Fibroblast of lung (primary cell): ENCODE results near the gene PEX16. TPM values are rescaled to one million over a fixed set of nuclear protein-coding genes. Genes with fewer than 3 reads are reported as not detected.

Experiments
- DNase-seq, 2 donors: peaks; one replicate each; pipeline versions ENCODE4 v3.0.0 to v3.0.0-alpha.2; 2010; ENCODE audit warnings: low read depth in 2 of 2
- H2AFZ ChIP-seq: 2 replicates; pipeline ENCODE4 v1.5.1; 2012; ENCODE audit warnings: low read length, control low read depth, inconsistent platforms
- H3K27ac ChIP-seq: 2 replicates; pipeline ENCODE4 v1.5.1; 2011; ENCODE audit warnings: low read length, control low read depth; ENCODE audit not compliant: insufficient read depth
- H3K27me3 ChIP-seq: 2 replicates; pipeline ENCODE4 v1.5.1; 2011; ENCODE audit warnings: mild to moderate bottlenecking, low read length; ENCODE audit not compliant: control insufficient read depth, insufficient read depth
- H3K36me3 ChIP-seq: 2 replicates; pipeline ENCODE4 v1.5.1; 2011; ENCODE audit warnings: low read length; ENCODE audit not compliant: control insufficient read depth, insufficient read depth
- H3K4me1 ChIP-seq: 2 replicates; pipeline ENCODE4 v1.5.1; 2011; ENCODE audit warnings: low read length; ENCODE audit not compliant: control insufficient read depth, insufficient read depth; ENCODE audit errors: extremely low read depth
- H3K4me2 ChIP-seq: 2 replicates; pipeline ENCODE4 v1.5.1; 2011; ENCODE audit warnings: low read length, control low read depth; ENCODE audit not compliant: insufficient read depth; ENCODE audit errors: extremely low read depth
- H3K4me3 ChIP-seq, 4 experiments: fragments of 200-600 bp in 1 of 4; sonication (generic) in 1 of 4; replicated peaks in 1 of 4; 2 replicates each; pipeline ENCODE4 v1.5.1; 2011 to 2016; ENCODE audit warnings: low read length in 4 of 4, low read depth in 3 of 4, mild to moderate bottlenecking in 3 of 4, control low read depth in 2 of 4, inconsistent platforms in 1 of 4, mixed read lengths in 1 of 4; ENCODE audit not compliant: insufficient read depth in 1 of 4; ENCODE audit errors: control extremely low read depth in 1 of 4
- H3K79me2 ChIP-seq: 2 replicates; pipeline ENCODE4 v1.5.1; 2012; ENCODE audit warnings: mild to moderate bottlenecking, low read length, inconsistent platforms; ENCODE audit not compliant: control insufficient read depth, insufficient read depth
- H3K9ac ChIP-seq: 2 replicates; pipeline ENCODE4 v1.5.1; 2011; ENCODE audit warnings: mild to moderate bottlenecking, low read length, control low read depth; ENCODE audit not compliant: insufficient read depth
- H3K9me3 ChIP-seq: 2 replicates; pipeline ENCODE4 v1.5.1; 2012; ENCODE audit warnings: low read depth, low read length; ENCODE audit not compliant: control insufficient read depth, insufficient read depth
- H4K20me1 ChIP-seq: 2 replicates; pipeline ENCODE4 v1.5.1; 2011; ENCODE audit warnings: low read length; ENCODE audit not compliant: control insufficient read depth, insufficient read depth; ENCODE audit errors: extremely low read depth
- EZH2 ChIP-seq: IDR thresholded peaks from 2 replicates; pipeline ENCODE4 v1.5.1; 2012; ENCODE audit warnings: low read length, control low read depth, mild to moderate bottlenecking; ENCODE audit errors: missing control alignments
- polyA plus RNA-seq, 2 donors: library from polyadenylated mRNA; depleted of rRNA in 1 of 2; stranded (reverse) in 1 of 2; unstranded in 1 of 2; fragments of >200 nt; gene quantifications; 2 replicates each; pipeline ENCODE4 v1.2.1, GENCODE V29; 2011 to 2012; ENCODE audit warnings: missing spikeins in 1 of 2
- total RNA-seq: library from RNA; depleted of rRNA; stranded (reverse); fragments of >200 nt; gene quantifications from 2 replicates; pipeline ENCODE4 v1.2.1, GENCODE V29; 2014
- TF ChIP-seq, protein P1 (sequence below), 2 donors: IDR thresholded peaks in 1 of 2; conservative IDR thresholded peaks in 1 of 2; 1 replicate in 1 of 2; 2 replicates in 1 of 2; pipeline ENCODE4 v1.5.1; 2011 to 2012; ENCODE audit warnings: low read length in 2 of 2, control low read depth in 1 of 2, inconsistent platforms in 1 of 2, low read depth in 1 of 2, mild to moderate bottlenecking in 1 of 2

The PEX16 gene
- total and polyA plus RNA-seq, 2 donors (not counting 1 experiment from before 2014, with no cell fraction given), result 11.0 to 44.4 TPM

DNA sequence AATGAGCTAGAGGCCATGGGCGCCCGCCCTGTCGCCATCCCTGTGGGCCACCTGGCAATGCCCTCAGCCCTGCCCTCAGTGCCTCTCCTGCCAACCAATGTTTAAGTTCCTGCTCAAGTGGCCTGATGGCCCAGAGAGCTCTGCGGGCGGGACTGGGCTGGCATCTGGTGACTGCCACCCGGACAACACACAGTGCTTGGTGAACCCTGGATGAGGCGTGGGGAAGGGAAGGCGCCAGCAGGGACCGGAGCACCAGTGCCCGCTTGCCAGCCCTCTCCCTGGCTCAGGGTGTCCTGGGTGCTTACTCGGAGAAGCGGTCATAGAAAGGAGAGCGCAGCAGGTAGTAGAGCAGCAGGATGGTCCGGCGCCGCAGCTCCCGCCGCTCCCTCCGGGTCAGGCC lies 4.2 kb downstream of the PEX16 start:
- no peak for DNase-seq
- Histone ChIP-seq H3K4me1 (peaks cover 2% of the 10 kb centered on the region), H3K27me3 (no peaks in the 10 kb centered on the region), H3K27ac (no peak overlapping the region), H3K36me3 (peaks cover 25% of the 10 kb centered on the region), H4K20me1 (no peaks in the 10 kb centered on the region), H3K79me2 (peaks cover 18% of the 10 kb centered on the region), H3K4me3 (no peak overlapping the region), H2AFZ (no peak overlapping the region), H3K9ac (no peak overlapping the region), H3K9me3 (no peaks in the 10 kb centered on the region), H3K4me2 (no peak overlapping the region)
- TF ChIP-seq, protein P1, sequence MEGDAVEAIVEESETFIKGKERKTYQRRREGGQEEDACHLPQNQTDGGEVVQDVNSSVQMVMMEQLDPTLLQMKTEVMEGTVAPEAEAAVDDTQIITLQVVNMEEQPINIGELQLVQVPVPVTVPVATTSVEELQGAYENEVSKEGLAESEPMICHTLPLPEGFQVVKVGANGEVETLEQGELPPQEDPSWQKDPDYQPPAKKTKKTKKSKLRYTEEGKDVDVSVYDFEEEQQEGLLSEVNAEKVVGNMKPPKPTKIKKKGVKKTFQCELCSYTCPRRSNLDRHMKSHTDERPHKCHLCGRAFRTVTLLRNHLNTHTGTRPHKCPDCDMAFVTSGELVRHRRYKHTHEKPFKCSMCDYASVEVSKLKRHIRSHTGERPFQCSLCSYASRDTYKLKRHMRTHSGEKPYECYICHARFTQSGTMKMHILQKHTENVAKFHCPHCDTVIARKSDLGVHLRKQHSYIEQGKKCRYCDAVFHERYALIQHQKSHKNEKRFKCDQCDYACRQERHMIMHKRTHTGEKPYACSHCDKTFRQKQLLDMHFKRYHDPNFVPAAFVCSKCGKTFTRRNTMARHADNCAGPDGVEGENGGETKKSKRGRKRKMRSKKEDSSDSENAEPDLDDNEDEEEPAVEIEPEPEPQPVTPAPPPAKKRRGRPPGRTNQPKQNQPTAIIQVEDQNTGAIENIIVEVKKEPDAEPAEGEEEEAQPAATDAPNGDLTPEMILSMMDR (conservative IDR thresholded peaks at IDR 0.05 in 1 of 2, IDR thresholded peaks at IDR 0.05 in 1 of 2; ENCODE audit: low read depth in 1 of 2, low read length in 2 of 2), result no peak
- no peak for TF ChIP-seq EZH2

- H3K4me3 ChIP-seq, result no peak overlapping the region
- TF ChIP-seq EZH2, result no peak
- TF ChIP-seq, protein P1 (conservative IDR thresholded peaks at IDR 0.05 in 1 of 2, IDR thresholded peaks at IDR 0.05 in 1 of 2; ENCODE audit: low read depth in 1 of 2, low read length in 2 of 2), result no peak
These were observed 7.1 kb downstream of the PEX16 start for GRCh38 chr11:45910623-45911022.

GRCh38 chr11:45909594-45910475 lies 7.8 kb downstream of the PEX16 start:
- Histone ChIP-seq H3K79me2 (no peaks in the 10 kb centered on the region), H4K20me1 (no peaks in the 10 kb centered on the region), H3K4me1 (no peaks in the 10 kb centered on the region), H3K27me3 (no peaks in the 10 kb centered on the region), H3K9ac (no peak overlapping the region), H3K27ac (no peak overlapping the region), H2AFZ (no peak overlapping the region), H3K4me2 (no peak overlapping the region), H3K36me3 (peaks cover 22% of the 10 kb centered on the region), H3K9me3 (no peaks in the 10 kb centered on the region), H3K4me3 (no peak overlapping the region)
- no peak for TF ChIP-seq EZH2
- TF ChIP-seq, protein P1 (conservative IDR thresholded peaks at IDR 0.05 in 1 of 2, IDR thresholded peaks at IDR 0.05 in 1 of 2; ENCODE audit: low read depth in 1 of 2, low read length in 2 of 2), result no peak
- DNase-seq, result no peak

More at GRCh38 chr11:45910623-45911022, 7.1 kb downstream of the PEX16 start:
- H2AFZ ChIP-seq, result no peak overlapping the region
- H3K79me2 ChIP-seq, result peaks cover 2% of the 10 kb centered on the region
- H3K4me1 ChIP-seq, result no peaks in the 10 kb centered on the region
- H3K9me3 ChIP-seq, result no peaks in the 10 kb centered on the region
- no peak overlapping the region for H3K27ac ChIP-seq
- peaks cover 25% of the 10 kb centered on the region for H3K36me3 ChIP-seq
- no peaks in the 10 kb centered on the region for H3K27me3 ChIP-seq
- H3K9ac ChIP-seq, result no peak overlapping the region
- no peaks in the 10 kb centered on the region for H4K20me1 ChIP-seq
- no peak overlapping the region for H3K4me2 ChIP-seq
- no peak for DNase-seq
